ENCODE data around the gene FGFRL1.

FGFRL1 gene

GRCh38 chr4:1008840-1009541, 2.4 kb upstream of the FGFRL1 start:
- H3K36me3 ChIP-seq (ENCODE audit: insufficient read depth, low read length): no peaks in the 10 kb centered on the region
- peak overlapping the region; percentile 71 to 75 for H3K4me3 ChIP-seq (ENCODE audit: low read depth in 1 of 2, low read length in 2 of 2)
- H3K27ac ChIP-seq (ENCODE audit: low read depth, low read length): no peak overlapping the region
- no peak overlapping the region for H3K9ac ChIP-seq (ENCODE audit: low read length)
- H3K27me3 ChIP-seq (ENCODE audit: control insufficient read depth in 1 of 2, insufficient read depth in 2 of 2, low read length in 2 of 2): peaks cover 20 to 39% of the 10 kb centered on the region in 2 donors
- no peaks in the 10 kb centered on the region for H3K9me3 ChIP-seq (ENCODE audit: low read length)
- H3K4me1 ChIP-seq (ENCODE audit: insufficient read depth, low read length): peaks cover 18% of the 10 kb centered on the region

DNA sequence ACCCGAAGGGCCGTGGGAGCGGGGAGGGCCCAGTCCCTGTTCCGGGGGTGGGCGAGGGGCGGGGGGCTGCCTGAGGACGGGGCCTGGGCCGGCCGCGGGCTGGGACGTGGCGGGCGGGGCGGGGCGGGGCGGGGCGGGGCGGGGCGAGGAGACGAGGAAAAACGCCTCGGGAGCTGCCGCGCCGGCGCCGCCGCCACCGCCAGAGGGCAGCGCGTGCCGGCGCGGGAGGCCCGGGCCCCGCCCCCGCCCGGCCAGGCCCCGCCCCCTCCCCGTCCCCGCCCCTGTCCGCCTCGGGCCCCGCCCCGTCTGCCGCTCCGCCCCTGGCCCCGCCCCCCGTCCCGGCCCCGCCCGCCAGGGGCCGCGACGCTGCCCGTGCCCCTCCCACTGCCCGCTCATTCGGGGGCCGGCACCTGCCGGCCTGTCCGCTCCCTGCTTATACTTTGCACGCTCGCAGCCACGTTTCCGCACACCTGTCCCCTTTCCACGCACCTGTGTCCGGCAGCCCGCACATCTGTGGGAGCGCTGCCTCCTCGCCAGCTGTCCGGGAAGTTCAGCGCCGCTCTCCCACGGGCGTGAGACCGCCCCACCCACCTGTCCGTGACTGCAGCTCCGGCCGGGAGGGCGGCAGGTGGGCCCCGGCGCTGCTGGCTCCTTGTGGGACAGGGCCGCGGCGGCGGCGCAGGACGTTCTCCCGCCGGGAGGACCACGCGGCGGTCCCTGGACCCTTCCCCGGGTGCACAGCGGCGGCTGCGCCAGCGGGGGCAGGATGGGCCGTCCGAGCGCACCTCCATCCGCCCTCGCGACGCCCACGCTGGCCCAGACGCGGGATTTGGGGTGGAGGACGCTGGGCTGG, 1.7 kb upstream of the FGFRL1 start:
- Histone ChIP-seq H3K27me3 (ENCODE audit: control insufficient read depth in 1 of 2, insufficient read depth in 2 of 2, low read length in 2 of 2) (peaks cover 18 to 33% of the 10 kb centered on the region in 2 donors), H3K36me3 (ENCODE audit: insufficient read depth, low read length) (no peaks in the 10 kb centered on the region), H3K9ac (ENCODE audit: low read length) (no peak overlapping the region), H3K9me3 (ENCODE audit: low read length) (no peaks in the 10 kb centered on the region), H3K4me3 (ENCODE audit: low read depth in 1 of 2, low read length in 2 of 2) (peak overlapping the region; percentile 71 to 75), H3K4me1 (ENCODE audit: insufficient read depth, low read length) (peaks cover 18% of the 10 kb centered on the region), H3K27ac (ENCODE audit: low read depth, low read length) (peak overlapping the region; percentile 34)

DNA sequence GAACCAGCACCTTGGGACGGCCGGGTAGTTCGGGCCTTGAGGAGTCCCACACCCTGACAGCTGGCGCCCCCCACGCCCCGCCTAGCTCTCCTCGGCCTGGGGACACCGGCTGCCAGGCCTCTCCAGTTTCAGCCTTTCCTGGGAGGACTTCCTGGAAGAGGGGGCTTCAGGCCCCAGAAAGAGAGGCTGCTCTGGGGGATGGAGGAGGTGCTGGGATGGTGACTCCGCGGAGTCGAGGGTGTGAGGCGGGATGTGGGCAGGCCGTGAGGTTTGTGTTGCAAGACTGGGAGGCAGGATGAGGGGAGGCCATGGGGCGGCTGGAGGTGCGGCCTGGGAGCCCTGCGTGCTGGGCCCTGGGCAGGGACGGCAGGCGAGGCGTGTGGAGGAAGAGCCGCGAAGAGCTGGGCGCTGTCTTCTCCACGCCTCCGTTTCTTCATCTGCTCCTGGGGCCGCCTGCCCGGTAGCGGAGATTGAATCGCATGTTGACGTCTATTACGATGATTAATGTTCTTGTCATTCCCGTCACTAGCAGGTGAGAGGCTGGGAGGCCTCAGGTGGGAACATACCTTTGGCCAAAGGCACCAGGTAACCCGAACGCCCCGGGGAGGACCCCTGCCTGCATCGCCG, 918 bp upstream of the FGFRL1 start:
- Histone ChIP-seq H3K27ac (ENCODE audit: low read depth, low read length) (peak overlapping the region; percentile 34), H3K27me3 (ENCODE audit: control insufficient read depth in 1 of 2, insufficient read depth in 2 of 2, low read length in 2 of 2) (peaks cover 11 to 25% of the 10 kb centered on the region in 2 donors), H3K9ac (ENCODE audit: low read length) (no peak overlapping the region), H3K36me3 (ENCODE audit: insufficient read depth, low read length) (no peaks in the 10 kb centered on the region), H3K4me3 (ENCODE audit: low read depth in 1 of 2, low read length in 2 of 2) (peak overlapping the region; percentile 53 to 71), H3K9me3 (ENCODE audit: low read length) (no peaks in the 10 kb centered on the region), H3K4me1 (ENCODE audit: insufficient read depth, low read length) (peaks cover 18% of the 10 kb centered on the region)

GRCh38 chr4:1011666-1012033, 224 bp downstream of the FGFRL1 start:
- H3K4me1 ChIP-seq (ENCODE audit: insufficient read depth, low read length): peaks cover 18% of the 10 kb centered on the region
- peaks cover 11 to 21% of the 10 kb centered on the region in 2 donors for H3K27me3 ChIP-seq (ENCODE audit: control insufficient read depth in 1 of 2, insufficient read depth in 2 of 2, low read length in 2 of 2)
- no peak overlapping the region for H3K27ac ChIP-seq (ENCODE audit: low read depth, low read length)

DNA sequence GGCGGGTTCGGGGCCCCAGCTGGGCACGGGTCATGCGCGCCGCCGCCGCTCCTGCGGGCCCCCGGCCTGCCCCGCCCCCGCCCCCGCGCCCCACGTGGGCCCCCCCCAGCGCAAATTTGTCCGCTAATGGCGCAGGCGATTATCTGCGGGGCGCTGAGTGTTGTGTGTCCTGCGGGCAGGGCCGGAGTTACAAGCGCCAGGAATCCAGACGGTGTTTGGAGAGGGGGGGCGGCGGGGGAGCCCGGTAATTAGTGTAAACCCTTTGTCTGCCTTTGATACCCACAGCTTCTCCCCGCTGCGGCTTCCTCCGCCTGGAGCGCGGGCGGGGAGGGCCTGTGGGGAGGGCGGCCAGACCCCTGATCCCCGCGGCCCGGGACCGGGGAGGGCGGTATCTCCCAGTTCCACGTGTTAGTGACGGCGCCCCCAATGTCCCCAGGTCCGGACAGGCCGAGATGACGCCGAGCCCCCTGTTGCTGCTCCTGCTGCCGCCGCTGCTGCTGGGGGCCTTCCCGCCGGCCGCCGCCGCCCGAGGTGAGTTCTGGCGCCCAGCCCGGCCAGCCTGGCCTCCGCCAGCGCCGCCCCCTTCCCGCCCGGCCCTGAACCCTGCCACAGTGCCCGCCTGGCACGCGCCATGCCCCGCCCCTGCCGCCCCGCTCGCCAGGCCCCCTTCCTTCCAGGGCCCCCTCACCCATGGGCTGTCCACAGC, 761 bp downstream of the FGFRL1 start:
- Histone ChIP-seq H3K4me3 (ENCODE audit: low read depth in 1 of 2, low read length in 2 of 2) (no peak overlapping the region), H3K36me3 (ENCODE audit: insufficient read depth, low read length) (no peaks in the 10 kb centered on the region), H3K27me3 (ENCODE audit: control insufficient read depth in 1 of 2, insufficient read depth in 2 of 2, low read length in 2 of 2) (peaks cover 11 to 16% of the 10 kb centered on the region in 2 donors), H3K27ac (ENCODE audit: low read depth, low read length) (no peak overlapping the region), H3K9me3 (ENCODE audit: low read length) (no peaks in the 10 kb centered on the region), H3K9ac (ENCODE audit: low read length) (no peak overlapping the region), H3K4me1 (ENCODE audit: insufficient read depth, low read length) (peaks cover 18% of the 10 kb centered on the region)

More at GRCh38 chr4:1011666-1012033, 224 bp downstream of the FGFRL1 start:
- Histone ChIP-seq H3K9me3 (ENCODE audit: low read length) (no peaks in the 10 kb centered on the region), H3K9ac (ENCODE audit: low read length) (no peak overlapping the region), H3K36me3 (ENCODE audit: insufficient read depth, low read length) (no peaks in the 10 kb centered on the region), H3K4me3 (ENCODE audit: low read depth in 1 of 2, low read length in 2 of 2) (no peak overlapping the region)

DNA sequence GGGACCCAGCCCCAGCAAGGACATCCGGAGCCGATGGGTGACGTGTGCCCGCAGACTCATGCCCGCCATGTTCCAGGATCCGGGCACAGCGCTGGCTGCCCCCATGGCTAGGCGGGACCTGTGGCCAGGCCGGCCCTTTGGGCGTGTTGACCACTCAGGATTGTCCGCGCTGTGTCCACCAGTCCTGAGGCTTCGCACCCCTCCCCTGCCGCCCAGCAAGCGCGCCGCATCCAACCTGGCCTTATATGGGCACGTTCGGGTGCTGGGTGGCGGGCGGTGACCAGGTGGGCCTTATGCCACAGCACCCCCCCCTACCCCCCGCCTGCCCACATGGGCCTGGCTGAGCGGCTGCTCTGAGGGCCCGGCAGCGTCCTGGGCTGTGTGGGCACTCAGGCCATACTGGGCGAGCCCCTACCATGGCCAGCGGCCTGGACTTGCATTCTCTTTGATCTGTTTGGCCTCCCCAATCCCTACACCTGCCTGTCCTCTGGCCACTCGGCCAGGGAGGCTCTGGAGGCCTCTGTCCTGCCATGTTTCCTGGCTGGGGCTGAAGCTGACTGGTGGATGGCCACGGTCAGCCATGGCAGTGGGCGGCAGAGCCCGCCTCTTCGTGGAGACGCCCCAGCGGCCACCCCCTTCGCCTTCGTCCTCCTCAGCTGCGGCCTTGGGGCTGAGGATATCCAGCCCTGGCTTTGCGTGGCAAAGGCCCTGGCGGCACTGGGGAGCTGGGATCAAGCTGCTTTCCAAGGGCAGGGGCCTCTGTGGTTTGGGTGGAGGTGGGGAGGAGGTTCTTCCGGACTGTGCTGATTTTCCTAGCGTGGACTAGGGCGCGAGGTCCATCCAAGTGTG, 2.0 kb downstream of the FGFRL1 start:
- Histone ChIP-seq H3K9ac (ENCODE audit: low read length) (no peak overlapping the region), H3K36me3 (ENCODE audit: insufficient read depth, low read length) (no peaks in the 10 kb centered on the region), H3K4me3 (ENCODE audit: low read depth in 1 of 2, low read length in 2 of 2) (no peak overlapping the region), H3K4me1 (ENCODE audit: insufficient read depth, low read length) (peaks cover 16% of the 10 kb centered on the region), H3K9me3 (ENCODE audit: low read length) (no peaks in the 10 kb centered on the region), H3K27ac (ENCODE audit: low read depth, low read length) (no peak overlapping the region), H3K27me3 (ENCODE audit: control insufficient read depth in 1 of 2, insufficient read depth in 2 of 2, low read length in 2 of 2) (peaks cover 5 to 7% of the 10 kb centered on the region in 2 donors)

GRCh38 chr4:1014291-1015167, 3.1 kb downstream of the FGFRL1 start:
- no peaks in the 10 kb centered on the region for H3K27me3 ChIP-seq (ENCODE audit: control insufficient read depth in 1 of 2, insufficient read depth in 2 of 2, low read length in 2 of 2)
- H3K4me1 ChIP-seq (ENCODE audit: insufficient read depth, low read length): peaks cover 8% of the 10 kb centered on the region
- H3K36me3 ChIP-seq (ENCODE audit: insufficient read depth, low read length): no peaks in the 10 kb centered on the region
- no peaks in the 10 kb centered on the region for H3K9me3 ChIP-seq (ENCODE audit: low read length)
- H3K9ac ChIP-seq (ENCODE audit: low read length): no peak overlapping the region
- no peak overlapping the region for H3K4me3 ChIP-seq (ENCODE audit: low read depth in 1 of 2, low read length in 2 of 2)
- H3K27ac ChIP-seq (ENCODE audit: low read depth, low read length): no peak overlapping the region

GRCh38 chr4:1015179-1015578, 3.8 kb downstream of the FGFRL1 start:
- Histone ChIP-seq H3K9ac (ENCODE audit: low read length) (no peak overlapping the region), H3K4me3 (ENCODE audit: low read depth in 1 of 2, low read length in 2 of 2) (no peak overlapping the region), H3K9me3 (ENCODE audit: low read length) (no peaks in the 10 kb centered on the region), H3K36me3 (ENCODE audit: insufficient read depth, low read length) (no peaks in the 10 kb centered on the region), H3K27me3 (ENCODE audit: control insufficient read depth in 1 of 2, insufficient read depth in 2 of 2, low read length in 2 of 2) (no peaks in the 10 kb centered on the region), H3K27ac (ENCODE audit: low read depth, low read length) (no peak overlapping the region), H3K4me1 (ENCODE audit: insufficient read depth, low read length) (peaks cover 7% of the 10 kb centered on the region)

DNA sequence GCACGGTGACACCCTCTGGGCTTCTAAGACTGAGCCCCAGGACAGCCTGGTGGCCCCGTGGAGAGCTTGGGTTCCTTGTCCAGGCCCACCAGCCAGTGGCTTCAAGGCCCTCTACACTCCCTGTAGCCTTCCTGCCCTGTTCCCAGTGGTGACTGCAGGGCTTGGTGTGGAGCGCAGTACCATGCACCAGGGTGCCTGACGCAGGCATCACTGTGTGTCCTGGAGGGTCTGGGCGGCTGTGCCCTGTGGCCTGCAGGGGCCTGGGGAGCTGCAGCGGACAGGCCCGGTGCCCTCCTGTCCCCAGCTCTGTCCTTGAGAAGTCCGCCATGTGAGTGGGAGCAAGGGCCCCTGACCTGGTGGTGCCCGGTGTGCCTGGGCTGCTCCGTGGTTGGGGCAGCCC, 4.3 kb downstream of the FGFRL1 start:
- Histone ChIP-seq H3K9me3 (ENCODE audit: low read length) (no peaks in the 10 kb centered on the region), H3K27ac (ENCODE audit: low read depth, low read length) (no peak overlapping the region), H3K27me3 (ENCODE audit: control insufficient read depth in 1 of 2, insufficient read depth in 2 of 2, low read length in 2 of 2) (no peaks in the 10 kb centered on the region), H3K36me3 (ENCODE audit: insufficient read depth, low read length) (no peaks in the 10 kb centered on the region), H3K4me3 (ENCODE audit: low read depth in 1 of 2, low read length in 2 of 2) (no peak overlapping the region), H3K9ac (ENCODE audit: low read length) (no peak overlapping the region), H3K4me1 (ENCODE audit: insufficient read depth, low read length) (peaks cover 2% of the 10 kb centered on the region)

- no peaks in the 10 kb centered on the region for H3K9me3 ChIP-seq (ENCODE audit: low read length)
- H3K27ac ChIP-seq (ENCODE audit: low read depth, low read length): no peak overlapping the region
- no peaks in the 10 kb centered on the region for H3K4me1 ChIP-seq (ENCODE audit: insufficient read depth, low read length)
- H3K9ac ChIP-seq (ENCODE audit: low read length): no peak overlapping the region
- H3K4me3 ChIP-seq (ENCODE audit: low read depth in 1 of 2, low read length in 2 of 2): no peak overlapping the region
- no peaks in the 10 kb centered on the region for H3K27me3 ChIP-seq (ENCODE audit: control insufficient read depth in 1 of 2, insufficient read depth in 2 of 2, low read length in 2 of 2)
- H3K36me3 ChIP-seq (ENCODE audit: insufficient read depth, low read length): no peaks in the 10 kb centered on the region
Observed at GRCh38 chr4:1017211-1017610, 5.8 kb downstream of the FGFRL1 start.

Data from muscle layer of colon (tissue), 2 donors.